IMR-90 (cell line): Measurements from ENCODE around the gene WBP1L. TPM values are rescaled to one million over a fixed set of nuclear protein-coding genes. Genes with fewer than 3 reads are reported as not detected.

Source experiments
- ATAC-seq: fragments of 200-7000 bp; cut with Tn5 transposase; 2 replicates; pipeline ENCODE4 v1.9.1; 2020; ENCODE audit warnings: low read depth, mild to moderate bottlenecking, moderate library complexity
- BruUV-seq: library from RNA; stranded (reverse); fragments of 400-500 nt; replicated peaks from 2 replicates; lab custom pipeline; 2021; lab: Mats Ljungman, UMichigan
- CTCF ChIA-PET: fragments of 300-600 bp; formaldehyde crosslinking; extraction: SDS; loops from one replicate; lab custom pipeline; 2021; ENCODE audit warnings: antibody characterized with exemption; lab: Yijun Ruan, JAX
- POLR2A ChIA-PET: fragments of 300-600 bp; sonication (Branson Sonifier 250); formaldehyde crosslinking; loops from one replicate; lab custom pipeline; 2022; ENCODE audit warnings: antibody characterized with exemption; ENCODE audit not compliant: unreplicated experiment; lab: Charles Lee
- DNase-seq: peaks from one replicate; pipeline ENCODE4 v3.0.0; 2013
- H2AFZ ChIP-seq: replicated peaks from 2 replicates; pipeline ENCODE3; 2013; ENCODE audit warnings: low read length, mild to moderate bottlenecking; ENCODE audit not compliant: poor library complexity
- H2AK5ac ChIP-seq: 2 replicates; pipeline ENCODE4 v1.6.1; 2013; ENCODE audit warnings: low read depth, low read length, inconsistent platforms
- H2AK9ac ChIP-seq: replicated peaks from 2 replicates; pipeline ENCODE3; 2013; ENCODE audit warnings: mild to moderate bottlenecking, low read depth, low read length, moderate library complexity; ENCODE audit not compliant: poor library complexity
- H2BK120ac ChIP-seq: 2 replicates; pipeline ENCODE4 v1.6.1; 2013; ENCODE audit warnings: low read depth, low read length, inconsistent platforms
- H2BK15ac ChIP-seq: 3 replicates; pipeline ENCODE4 v1.6.1; 2013; ENCODE audit warnings: low read depth, low read length, inconsistent platforms
- H2BK20ac ChIP-seq: 2 replicates; pipeline ENCODE4 v1.6.1; 2013; ENCODE audit warnings: low read depth, mild to moderate bottlenecking, inconsistent platforms, low read length, moderate library complexity
- H2BK5ac ChIP-seq: 2 replicates; pipeline ENCODE4 v1.6.1; 2013; ENCODE audit warnings: mild to moderate bottlenecking, low read depth, low read length, inconsistent platforms; ENCODE audit not compliant: poor library complexity, severe bottlenecking
- H3K14ac ChIP-seq: replicated peaks from 2 replicates; pipeline ENCODE4 v1.6.1; 2013; ENCODE audit warnings: low read depth, low read length, inconsistent platforms
- H3K18ac ChIP-seq: 2 replicates; pipeline ENCODE4 v1.6.1; 2013; ENCODE audit warnings: low read depth, low read length, control low read depth
- H3K23ac ChIP-seq: 2 replicates; pipeline ENCODE4 v1.6.1; 2013; ENCODE audit warnings: low read depth, low read length, inconsistent platforms
- H3K27ac ChIP-seq: 2 replicates; pipeline ENCODE4 v1.5.1; 2013; ENCODE audit warnings: mild to moderate bottlenecking, control low read depth, low read length; ENCODE audit not compliant: insufficient read depth
- H3K27me3 ChIP-seq: 2 replicates; pipeline ENCODE4 v1.6.1; 2013; ENCODE audit warnings: low read length; ENCODE audit not compliant: control insufficient read depth, insufficient read depth
- H3K36me3 ChIP-seq: 2 replicates; pipeline ENCODE4 v1.6.1; 2013; ENCODE audit warnings: low read length, mixed read lengths; ENCODE audit not compliant: control insufficient read depth, insufficient read depth
- H3K4ac ChIP-seq: 2 replicates; pipeline ENCODE4 v1.6.1; 2013; ENCODE audit warnings: low read depth, low read length, inconsistent platforms
- H3K4me1 ChIP-seq: 2 replicates; pipeline ENCODE4 v1.6.1; 2013; ENCODE audit warnings: low read length, mixed read lengths; ENCODE audit not compliant: control insufficient read depth, insufficient read depth
- H3K4me2 ChIP-seq: 2 replicates; pipeline ENCODE4 v1.6.1; 2013; ENCODE audit warnings: low read depth, mild to moderate bottlenecking, control low read depth, low read length, moderate library complexity
- H3K4me3 ChIP-seq: 2 replicates; pipeline ENCODE4 v1.5.1; 2013; ENCODE audit warnings: low read depth, mild to moderate bottlenecking, control low read depth, low read length, moderate library complexity; ENCODE audit not compliant: insufficient read depth
- H3K56ac ChIP-seq: 2 replicates; pipeline ENCODE4 v1.6.1; 2013; ENCODE audit warnings: low read length, inconsistent platforms; ENCODE audit not compliant: insufficient read depth; ENCODE audit errors: extremely low read depth
- H3K79me1 ChIP-seq, 2 experiments: 2 replicates each; pipeline ENCODE4 v1.6.1; 2013; ENCODE audit warnings: low read length in 2 of 2, inconsistent platforms in 1 of 2, low read depth in 1 of 2
- H3K9ac ChIP-seq: 2 replicates; pipeline ENCODE4 v1.6.1; 2013; ENCODE audit warnings: low read depth, low read length, control low read depth
- H3K9me1 ChIP-seq: 2 replicates; pipeline ENCODE4 v1.6.1; 2013; ENCODE audit warnings: low read length, inconsistent platforms; ENCODE audit not compliant: insufficient read depth
- H3K9me3 ChIP-seq: 2 replicates; pipeline ENCODE4 v1.6.1; 2013; ENCODE audit warnings: low read length; ENCODE audit not compliant: control insufficient read depth, insufficient read depth
- H4K20me1 ChIP-seq: 2 replicates; pipeline ENCODE4 v1.6.1; 2013; ENCODE audit warnings: low read length, inconsistent platforms; ENCODE audit not compliant: insufficient read depth
- H4K5ac ChIP-seq: 2 replicates; pipeline ENCODE4 v1.6.1; 2013; ENCODE audit warnings: mild to moderate bottlenecking, low read depth, low read length, control low read depth
- H4K8ac ChIP-seq, 2 experiments: 2 replicates each; pipeline ENCODE4 v1.6.1; 2013; ENCODE audit warnings: low read depth in 2 of 2, low read length in 2 of 2, control low read depth in 1 of 2, inconsistent platforms in 1 of 2
- H4K91ac ChIP-seq: 2 replicates; pipeline ENCODE4 v1.6.1; 2013; ENCODE audit warnings: low read depth, low read length, inconsistent platforms; ENCODE audit not compliant: insufficient read depth
- CEBPB ChIP-seq: IDR thresholded peaks from 2 replicates; pipeline ENCODE4 v1.6.1; 2012; ENCODE audit warnings: low read depth, low read length, improper control_type of control experiment
- FOS ChIP-seq: fragments of 150-350 bp; IDR thresholded peaks from 2 replicates; pipeline ENCODE4 v1.6.1; 2016; ENCODE audit warnings: low read depth, low read length
- WGBS, 2 experiments: methylation state at CpG; one replicate each; pipeline versions ENCODE4 v1.1.5 to v1.1.7; 2013; ENCODE audit warnings: missing lambda C conversion rate in 2 of 2; ENCODE audit not compliant: insufficient read length in 1 of 2; ENCODE audit errors: extremely low coverage in 2 of 2; 5-methylcytosine and 5-hydroxymethylcytosine counted together
- dilution Hi-C: fragments of 300-500 bp; cut with HindIII; formaldehyde crosslinking; loops from one replicate; pipeline ENCODE4 v1.14.3; 2018; ENCODE audit warnings: low sequenced_read_pairs; ENCODE audit not compliant: unreplicated experiment
- in situ Hi-C: fragments of 300-500 bp; cut with MboI; formaldehyde crosslinking; loops from 3 replicates; pipeline ENCODE4 v1.14.3; 2019; ENCODE audit warnings: low sequenced_read_pairs, inconsistent platforms, mixed read lengths
- intact Hi-C: fragments of 100-400 bp; cut with micrococcal nuclease; formaldehyde crosslinking; loops from 2 replicates; pipeline ENCODE4 v1.10.0; 2022
- polyA plus RNA-seq, 3 experiments: library from polyadenylated mRNA; depleted of rRNA; stranded (reverse); fragments of >200 nt; gene quantifications; 2 replicates each; pipeline ENCODE4 v1.2.3, GENCODE V29; 2012; ENCODE audit warnings: low replicate concordance in 1 of 3
- total RNA-seq: library from RNA; depleted of rRNA; stranded (reverse); fragments of >200 nt; gene quantifications from 2 replicates; pipeline ENCODE4 v1.2.3, GENCODE V29; 2012

Gene WBP1L
- total and polyA plus RNA-seq, 2 of the 4 experiments (the other 2 are of a cell fraction), result 20.7 to 31.0 TPM

GRCh38 chr10:102832987-102833386 lies 89.2 kb downstream of the WBP1L start:
- Histone ChIP-seq H3K23ac (no peak overlapping the region), H3K18ac (no peak overlapping the region), H2AK9ac (no peak overlapping the region), H3K27ac (no peak overlapping the region), H2AK5ac (no peak overlapping the region), H3K79me1 (no peaks in the 10 kb centered on the region), H3K9me3 (peaks cover 3% of the 10 kb centered on the region), H3K56ac (no peak overlapping the region), H3K4ac (no peak overlapping the region), H4K20me1 (no peaks in the 10 kb centered on the region), H2BK15ac (no peak overlapping the region), H3K9me1 (no peaks in the 10 kb centered on the region), H3K4me1 (no peaks in the 10 kb centered on the region), H2BK120ac (no peak overlapping the region), H2BK5ac (no peak overlapping the region), H3K27me3 (peaks cover 18% of the 10 kb centered on the region), H2BK20ac (no peak overlapping the region), H2AFZ (no peak overlapping the region), H4K91ac (no peak overlapping the region), H4K8ac (no peak overlapping the region), H4K5ac (no peak overlapping the region), H3K14ac (no peak overlapping the region), H3K4me3 (no peak overlapping the region), H3K36me3 (no peaks in the 10 kb centered on the region), H3K9ac (no peak overlapping the region), H3K4me2 (no peak overlapping the region)
- dilution Hi-C loops, result no loop called here
- no peak for ATAC-seq
- TF ChIP-seq CEBPB (peak; percentile 16; the same call in 1 of the 2 replicates), FOS (no peak)
- POLR2A ChIA-PET, result no interaction called here
- in situ Hi-C loops, result loop anchor here (5.0 kb wide), 2 partner anchors 101 to 239 kb away; no protein-coding TSS in a partner anchor
- intact Hi-C loops, result loop anchor here (10.0 kb wide), 2 partner anchors 412 to 652 kb away; partner anchors contain the start of gene RPEL1
- CTCF ChIA-PET, result no interaction called here
- no CpG with 5 or more reads among the region's 4 CpGs for WGBS, 2 experiments
- BruUV-seq, result no TSS peak
- peak; percentile 23 for DNase-seq
